M059J (cell line): ENCODE data around the gene PTPN7. TPM values are rescaled to one million over a fixed set of nuclear protein-coding genes. Genes with fewer than 3 reads are reported as not detected.

ENCODE experiments used
- DNase-seq: peaks from one replicate; pipeline ENCODE4 v3.0.0-alpha.2; 2012; ENCODE audit warnings: low read depth
- total RNA-seq: library from RNA; depleted of rRNA; stranded (reverse); fragments of >200 nt; shearing (Covaris generic); gene quantifications from 2 replicates; pipeline ENCODE4 v1.2.3, GENCODE V29; 2014; rRNA removed

Gene PTPN7
- total RNA-seq, 1 experiment from 2014 or later: not detected

DNA sequence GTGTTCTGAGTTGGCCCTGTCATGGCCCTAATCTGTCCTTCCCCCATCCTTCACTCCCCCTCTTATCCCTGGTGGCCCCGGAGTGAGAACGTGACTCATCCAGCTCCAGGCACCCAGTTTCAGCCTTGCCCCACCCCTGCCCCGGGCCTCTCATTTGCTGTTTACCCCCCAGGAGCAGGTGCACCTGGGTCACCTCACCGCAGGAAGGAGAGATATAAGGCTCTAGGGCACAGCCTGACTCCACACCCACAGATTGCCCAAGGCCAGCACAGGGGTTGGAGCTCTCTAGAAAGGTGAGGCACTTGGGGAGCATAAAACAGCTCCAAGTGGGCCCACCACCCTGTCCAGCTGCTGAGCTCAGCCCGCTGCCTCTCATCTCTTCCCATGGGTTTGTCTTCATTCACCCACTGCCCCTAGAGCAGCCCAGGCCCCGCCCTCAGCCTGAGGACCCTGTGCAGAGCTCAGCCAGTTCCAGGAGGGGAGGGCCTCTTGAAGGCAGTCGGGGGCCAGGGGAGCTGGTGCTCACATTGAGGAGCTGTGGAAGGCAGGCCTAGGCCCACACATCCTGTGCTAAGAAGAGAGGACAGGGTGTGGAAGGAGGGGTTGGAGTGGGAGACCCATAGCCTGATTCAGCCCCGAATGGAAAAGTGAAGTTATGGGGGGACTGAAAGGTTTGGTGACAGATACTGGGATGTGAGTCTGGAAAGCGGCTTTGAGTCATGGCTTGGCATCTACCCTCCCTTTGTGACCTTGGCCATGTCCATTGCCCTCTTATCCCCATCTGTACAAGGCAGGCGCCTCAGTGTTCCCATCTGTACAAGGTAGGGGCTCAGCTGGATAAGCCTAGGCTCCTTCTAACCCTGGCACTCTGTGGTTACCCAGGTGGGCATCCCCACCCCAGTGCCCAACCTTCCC is 53.8 kb downstream of the PTPN7 start:
- DNase-seq: peak; percentile 76

DNA sequence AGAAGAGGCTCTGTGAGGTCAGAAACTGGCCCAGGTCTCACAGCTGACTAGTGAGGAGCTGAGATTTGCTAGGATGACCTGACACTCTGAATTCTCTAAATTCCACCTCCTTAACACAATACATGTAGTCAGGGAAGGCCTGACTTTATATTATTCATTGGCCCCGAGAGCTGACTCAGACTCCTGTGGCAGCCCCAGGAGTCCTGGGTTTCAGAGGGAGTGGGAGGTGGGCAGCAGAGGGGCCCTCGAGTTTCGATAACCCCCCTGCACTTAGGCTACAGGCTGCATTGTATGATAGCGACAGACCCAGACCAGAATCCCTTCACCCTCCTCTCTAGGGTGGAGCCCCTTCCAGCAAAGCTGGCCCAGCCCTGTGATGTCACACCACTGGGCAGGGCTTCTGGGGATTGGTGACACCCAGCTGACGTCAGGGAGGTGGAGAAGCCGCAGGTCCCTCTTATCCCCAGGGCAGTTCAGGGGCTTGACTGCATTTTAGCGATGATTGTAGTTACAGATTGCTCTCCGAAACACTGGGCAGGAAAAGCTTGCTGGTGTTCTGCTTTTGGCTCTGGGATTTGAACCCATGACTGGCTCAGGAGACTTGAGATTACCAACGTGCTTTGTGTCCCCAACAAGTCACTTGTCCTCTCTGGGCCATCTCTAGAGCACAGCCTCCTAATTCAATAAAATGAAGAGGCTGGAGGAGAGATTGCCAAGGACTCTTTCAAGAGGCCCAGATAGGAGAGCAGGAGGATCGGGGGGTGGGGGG is 54.6 kb downstream of the PTPN7 start:
- peak; percentile 82 for DNase-seq

DNA sequence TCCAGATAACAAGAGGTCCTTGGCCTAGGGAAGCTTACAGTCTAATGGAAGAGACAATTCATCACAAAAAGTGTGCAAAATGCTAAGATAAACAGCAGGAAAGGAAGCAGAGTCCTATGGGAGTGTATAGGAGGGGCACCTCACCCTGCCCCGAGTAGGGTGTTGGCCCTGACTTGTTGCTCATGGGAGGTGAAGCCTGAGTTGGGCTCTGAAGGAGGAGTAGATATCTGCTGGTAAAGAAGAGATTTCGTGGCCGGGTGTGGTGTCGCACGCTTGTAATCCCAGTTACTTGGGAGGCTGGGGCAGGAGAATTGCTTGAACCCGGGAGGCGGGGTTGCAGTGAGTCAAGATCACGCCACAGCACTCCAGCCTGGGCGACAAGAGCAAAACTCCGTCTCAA is 56.3 kb downstream of the PTPN7 start:
- DNase-seq: no peak

DNA sequence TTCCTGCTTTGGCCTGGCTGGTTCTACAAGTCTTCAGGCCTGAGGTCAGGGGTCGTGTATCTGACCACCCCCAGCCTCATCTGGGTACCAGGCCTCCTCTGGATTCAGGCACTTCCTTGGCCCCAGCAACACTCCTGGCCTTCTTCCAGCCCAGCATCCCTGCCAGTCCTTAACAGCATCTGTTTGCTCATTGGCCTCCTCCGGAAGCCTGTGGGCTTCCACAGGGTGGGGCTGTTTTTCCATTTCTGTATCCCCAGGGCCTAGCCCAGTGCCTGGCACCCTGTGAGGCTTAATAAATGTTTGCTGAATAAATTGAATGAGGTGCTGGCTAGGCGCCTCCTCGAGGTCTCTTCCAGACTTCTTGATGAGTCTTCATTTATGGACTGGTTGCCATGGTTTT is 59.2 kb downstream of the PTPN7 start:
- DNase-seq: no peak

Other genes starting within 250 kb of the PTPN7 start
- 4.7 and 6.0 TPM in 2 replicates for gene LMOD1, start 214.1 kb downstream of the PTPN7 start, total RNA-seq
- 85.0 and 113 TPM in 2 replicates for gene TIMM17A, start 205.1 kb downstream of the PTPN7 start, total RNA-seq
- gene RNPEP, start 178.0 kb downstream of the PTPN7 start, total RNA-seq: 76.3 and 119 TPM in 2 replicates
- gene ELF3, start 150.0 kb downstream of the PTPN7 start, total RNA-seq: 0.15 and 2.3 TPM in 2 replicates
- not detected in 2 replicates for gene GPR37L1, start 37.7 kb downstream of the PTPN7 start, total RNA-seq
- 15.3 and 24.7 TPM in 2 replicates for gene ARL8A, start 15.9 kb downstream of the PTPN7 start, total RNA-seq
- gene LGR6, start 33.2 kb upstream of the PTPN7 start, total RNA-seq: not detected in 2 replicates
- 249 and 263 TPM in 2 replicates for gene UBE2T, start 181.3 kb upstream of the PTPN7 start, total RNA-seq
- 4.1 and 9.3 TPM in 2 replicates for gene PPP1R12B, start 188.1 kb upstream of the PTPN7 start, total RNA-seq